K562 (cell line): ENCODE results near the gene B3GAT3. TPM values are rescaled to one million over a fixed set of nuclear protein-coding genes. Genes with fewer than 3 reads are reported as not detected.
A peak's percentile ranks its signal among the peaks of the same experiment; 100 is the strongest.

ENCODE experiments used
- ARID1B ChIP-seq: fragments of 450-650 bp; IDR thresholded peaks from 2 replicates; pipeline ENCODE4 v1.6.1; 2016; ENCODE audit warnings: antibody characterized with exemption, mild to moderate bottlenecking, inconsistent platforms
- CCAR2 ChIP-seq: fragments of 200-400 bp; formaldehyde crosslinking; IDR thresholded peaks from 2 replicates; pipeline ENCODE4 v1.6.1; 2017; ENCODE audit warnings: mild to moderate bottlenecking, low read depth, low read length
- MBD2 ChIP-seq: sonication (generic); IDR thresholded peaks from 2 replicates; pipeline ENCODE4 v1.6.1; 2016; ENCODE audit warnings: low read depth, borderline replicate concordance
- NCOA4 ChIP-seq: fragments of 450-650 bp; IDR thresholded peaks from 2 replicates; pipeline ENCODE4 v1.6.1; 2018; ENCODE audit warnings: mild to moderate bottlenecking; ENCODE audit not compliant: partially characterized antibody
- NCOA6 ChIP-seq: fragments of 450-650 bp; IDR thresholded peaks from 2 replicates; pipeline ENCODE4 v1.6.1; 2017; ENCODE audit warnings: mild to moderate bottlenecking
- POLR2B ChIP-seq: fragments of 450-650 bp; IDR thresholded peaks from 2 replicates; pipeline ENCODE4 v1.6.1; 2018; ENCODE audit warnings: low read depth; ENCODE audit not compliant: partially characterized antibody
- POLR3G ChIP-seq: IDR thresholded peaks from 2 replicates; pipeline ENCODE4 v1.6.1; 2011; ENCODE audit not compliant: insufficient read length, insufficient replicate concordance; ENCODE audit errors: extremely low read depth
- SUPT5H ChIP-seq: fragments of 450-650 bp; IDR thresholded peaks from 2 replicates; pipeline ENCODE4 v1.6.1; 2016
- ZBTB7A ChIP-seq: IDR thresholded peaks from 2 replicates; pipeline ENCODE4 v1.6.1; 2011; ENCODE audit warnings: low read depth, mild to moderate bottlenecking, low read length, moderate library complexity, borderline replicate concordance; ENCODE audit not compliant: control insufficient read depth
- polyA plus RNA-seq, 8 experiments: library from polyadenylated mRNA; depleted of rRNA in 4 of 8; stranded (reverse) in 5 of 8; unstranded in 3 of 8; fragments of >200 nt; fragmentation: Nextera tagmentation in 2 of 8; fragmentation: Illumina TruSeq in 1 of 8; extraction: Ambion mirVana in 2 of 8; extraction: Trizol in 1 of 8; gene quantifications; 2 replicates each; pipeline versions ENCODE4 v1.2.1 to v1.2.3, GENCODE V29; 2011 to 2014; ENCODE audit warnings: inconsistent platforms in 1 of 8, missing spikeins in 1 of 8
- total RNA-seq, 7 experiments: library from RNA; depleted of rRNA in 6 of 7; stranded (reverse); fragments of >200 nt in 6 of 7; fragmentation: Illumina TruSeq in 2 of 7; extraction: Trizol in 2 of 7; gene quantifications; 2 replicates each; pipeline versions ENCODE4 v1.2.1 to v1.2.3, GENCODE V29; 2011 to 2021; ENCODE audit warnings: low replicate concordance in 1 of 7
- TF ChIP-seq, protein P1 (sequence below): IDR thresholded peaks from 3 replicates; pipeline ENCODE4 v1.6.1; 2011; ENCODE audit warnings: borderline replicate concordance, mild to moderate bottlenecking, moderate library complexity; ENCODE audit not compliant: insufficient read length; ENCODE audit errors: extremely low read depth
- TF ChIP-seq, protein P2 (sequence below): IDR thresholded peaks from 2 replicates; pipeline ENCODE4 v1.6.1; 2016; ENCODE audit warnings: missing genetic modification characterization, missing compliant biosample characterization
- TF ChIP-seq, protein P3 (sequence below): sonication (generic); formaldehyde crosslinking; IDR thresholded peaks from 2 replicates; pipeline ENCODE4 v1.8.0; 2022; ENCODE audit warnings: mild to moderate bottlenecking, missing genetic modification reagents
- TF ChIP-seq, protein P4 (sequence below): fragments of 250-450 bp; sonication (Bioruptor Pico); IDR thresholded peaks from 2 replicates; pipeline ENCODE4 v1.5.0; 2020; ENCODE audit warnings: mild to moderate bottlenecking
- TF ChIP-seq, protein P5 (sequence below): fragments of 250-450 bp; sonication (Bioruptor Pico); IDR thresholded peaks from 2 replicates; pipeline ENCODE4 v1.5.0; 2020; ENCODE audit warnings: mild to moderate bottlenecking, borderline replicate concordance
- TF ChIP-seq, protein P6 (sequence below): fragments of 450-650 bp; IDR thresholded peaks from 2 replicates; pipeline ENCODE4 v1.6.1; 2016; ENCODE audit warnings: low read depth, mild to moderate bottlenecking, moderate library complexity
- TF ChIP-seq, protein P7 (sequence below): sonication (generic); formaldehyde crosslinking; IDR thresholded peaks from 2 replicates; pipeline ENCODE4 v1.8.1; 2022; ENCODE audit warnings: missing genetic modification reagents

Gene B3GAT3
- total and polyA plus RNA-seq, 9 of the 15 experiments (the other 6 are each of a cell fraction or from before 2014, with no cell fraction given): 0.30 to 64.0 (median 21.4) TPM

DNA sequence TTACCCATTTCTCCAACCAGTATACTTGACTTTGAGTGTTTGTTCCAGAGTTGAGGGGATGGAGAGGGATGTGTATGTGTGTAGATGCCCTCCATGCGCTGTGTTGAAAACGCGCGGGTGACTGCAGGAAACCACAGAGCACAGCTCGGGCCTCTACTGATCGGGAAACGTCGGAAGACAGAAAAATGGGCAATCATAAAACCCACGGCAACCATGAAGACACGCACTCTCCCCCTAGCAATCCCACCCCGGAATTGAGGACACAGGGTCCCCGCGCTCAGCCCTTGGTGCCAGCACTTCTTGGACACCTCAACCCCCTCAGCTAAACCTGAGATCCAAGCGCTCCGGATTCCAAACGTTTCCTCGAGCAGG lies 49.4 kb upstream of the B3GAT3 start (continued):
- TF ChIP-seq, protein P1, sequence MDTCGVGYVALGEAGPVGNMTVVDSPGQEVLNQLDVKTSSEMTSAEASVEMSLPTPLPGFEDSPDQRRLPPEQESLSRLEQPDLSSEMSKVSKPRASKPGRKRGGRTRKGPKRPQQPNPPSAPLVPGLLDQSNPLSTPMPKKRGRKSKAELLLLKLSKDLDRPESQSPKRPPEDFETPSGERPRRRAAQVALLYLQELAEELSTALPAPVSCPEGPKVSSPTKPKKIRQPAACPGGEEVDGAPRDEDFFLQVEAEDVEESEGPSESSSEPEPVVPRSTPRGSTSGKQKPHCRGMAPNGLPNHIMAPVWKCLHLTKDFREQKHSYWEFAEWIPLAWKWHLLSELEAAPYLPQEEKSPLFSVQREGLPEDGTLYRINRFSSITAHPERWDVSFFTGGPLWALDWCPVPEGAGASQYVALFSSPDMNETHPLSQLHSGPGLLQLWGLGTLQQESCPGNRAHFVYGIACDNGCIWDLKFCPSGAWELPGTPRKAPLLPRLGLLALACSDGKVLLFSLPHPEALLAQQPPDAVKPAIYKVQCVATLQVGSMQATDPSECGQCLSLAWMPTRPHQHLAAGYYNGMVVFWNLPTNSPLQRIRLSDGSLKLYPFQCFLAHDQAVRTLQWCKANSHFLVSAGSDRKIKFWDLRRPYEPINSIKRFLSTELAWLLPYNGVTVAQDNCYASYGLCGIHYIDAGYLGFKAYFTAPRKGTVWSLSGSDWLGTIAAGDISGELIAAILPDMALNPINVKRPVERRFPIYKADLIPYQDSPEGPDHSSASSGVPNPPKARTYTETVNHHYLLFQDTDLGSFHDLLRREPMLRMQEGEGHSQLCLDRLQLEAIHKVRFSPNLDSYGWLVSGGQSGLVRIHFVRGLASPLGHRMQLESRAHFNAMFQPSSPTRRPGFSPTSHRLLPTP: no peak
- no peak for TF ChIP-seq CCAR2
- peak; percentile 68 for TF ChIP-seq POLR2B
- TF ChIP-seq, protein P2, sequence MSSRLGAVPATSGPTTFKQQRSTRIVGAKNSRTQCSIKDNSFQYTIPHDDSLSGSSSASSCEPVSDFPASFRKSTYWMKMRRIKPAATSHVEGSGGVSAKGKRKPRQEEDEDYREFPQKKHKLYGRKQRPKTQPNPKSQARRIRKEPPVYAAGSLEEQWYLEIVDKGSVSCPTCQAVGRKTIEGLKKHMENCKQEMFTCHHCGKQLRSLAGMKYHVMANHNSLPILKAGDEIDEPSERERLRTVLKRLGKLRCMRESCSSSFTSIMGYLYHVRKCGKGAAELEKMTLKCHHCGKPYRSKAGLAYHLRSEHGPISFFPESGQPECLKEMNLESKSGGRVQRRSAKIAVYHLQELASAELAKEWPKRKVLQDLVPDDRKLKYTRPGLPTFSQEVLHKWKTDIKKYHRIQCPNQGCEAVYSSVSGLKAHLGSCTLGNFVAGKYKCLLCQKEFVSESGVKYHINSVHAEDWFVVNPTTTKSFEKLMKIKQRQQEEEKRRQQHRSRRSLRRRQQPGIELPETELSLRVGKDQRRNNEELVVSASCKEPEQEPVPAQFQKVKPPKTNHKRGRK (tag): no peak
- no peak; the same call in 1 of the 2 replicates for TF ChIP-seq ARID1B
- TF ChIP-seq POLR3G: no peak
- no peak for TF ChIP-seq ZBTB7A
- TF ChIP-seq, protein P3, sequence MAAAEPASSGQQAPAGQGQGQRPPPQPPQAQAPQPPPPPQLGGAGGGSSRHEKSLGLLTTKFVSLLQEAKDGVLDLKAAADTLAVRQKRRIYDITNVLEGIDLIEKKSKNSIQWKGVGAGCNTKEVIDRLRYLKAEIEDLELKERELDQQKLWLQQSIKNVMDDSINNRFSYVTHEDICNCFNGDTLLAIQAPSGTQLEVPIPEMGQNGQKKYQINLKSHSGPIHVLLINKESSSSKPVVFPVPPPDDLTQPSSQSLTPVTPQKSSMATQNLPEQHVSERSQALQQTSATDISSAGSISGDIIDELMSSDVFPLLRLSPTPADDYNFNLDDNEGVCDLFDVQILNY (CRISPR knock-in tag): no peak
- no peak; the same call in 1 of the 2 replicates for TF ChIP-seq MBD2
- no peak for TF ChIP-seq SUPT5H
- TF ChIP-seq, protein P4, sequence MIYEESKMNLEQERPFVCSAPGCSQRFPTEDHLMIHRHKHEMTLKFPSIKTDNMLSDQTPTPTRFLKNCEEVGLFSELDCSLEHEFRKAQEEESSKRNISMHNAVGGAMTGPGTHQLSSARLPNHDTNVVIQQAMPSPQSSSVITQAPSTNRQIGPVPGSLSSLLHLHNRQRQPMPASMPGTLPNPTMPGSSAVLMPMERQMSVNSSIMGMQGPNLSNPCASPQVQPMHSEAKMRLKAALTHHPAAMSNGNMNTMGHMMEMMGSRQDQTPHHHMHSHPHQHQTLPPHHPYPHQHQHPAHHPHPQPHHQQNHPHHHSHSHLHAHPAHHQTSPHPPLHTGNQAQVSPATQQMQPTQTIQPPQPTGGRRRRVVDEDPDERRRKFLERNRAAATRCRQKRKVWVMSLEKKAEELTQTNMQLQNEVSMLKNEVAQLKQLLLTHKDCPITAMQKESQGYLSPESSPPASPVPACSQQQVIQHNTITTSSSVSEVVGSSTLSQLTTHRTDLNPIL (CRISPR knock-in tag): no peak
- TF ChIP-seq, protein P5, sequence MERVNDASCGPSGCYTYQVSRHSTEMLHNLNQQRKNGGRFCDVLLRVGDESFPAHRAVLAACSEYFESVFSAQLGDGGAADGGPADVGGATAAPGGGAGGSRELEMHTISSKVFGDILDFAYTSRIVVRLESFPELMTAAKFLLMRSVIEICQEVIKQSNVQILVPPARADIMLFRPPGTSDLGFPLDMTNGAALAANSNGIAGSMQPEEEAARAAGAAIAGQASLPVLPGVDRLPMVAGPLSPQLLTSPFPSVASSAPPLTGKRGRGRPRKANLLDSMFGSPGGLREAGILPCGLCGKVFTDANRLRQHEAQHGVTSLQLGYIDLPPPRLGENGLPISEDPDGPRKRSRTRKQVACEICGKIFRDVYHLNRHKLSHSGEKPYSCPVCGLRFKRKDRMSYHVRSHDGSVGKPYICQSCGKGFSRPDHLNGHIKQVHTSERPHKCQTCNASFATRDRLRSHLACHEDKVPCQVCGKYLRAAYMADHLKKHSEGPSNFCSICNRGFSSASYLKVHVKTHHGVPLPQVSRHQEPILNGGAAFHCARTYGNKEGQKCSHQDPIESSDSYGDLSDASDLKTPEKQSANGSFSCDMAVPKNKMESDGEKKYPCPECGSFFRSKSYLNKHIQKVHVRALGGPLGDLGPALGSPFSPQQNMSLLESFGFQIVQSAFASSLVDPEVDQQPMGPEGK (CRISPR knock-in tag): no peak
- TF ChIP-seq NCOA4: no peak
- TF ChIP-seq, protein P6, sequence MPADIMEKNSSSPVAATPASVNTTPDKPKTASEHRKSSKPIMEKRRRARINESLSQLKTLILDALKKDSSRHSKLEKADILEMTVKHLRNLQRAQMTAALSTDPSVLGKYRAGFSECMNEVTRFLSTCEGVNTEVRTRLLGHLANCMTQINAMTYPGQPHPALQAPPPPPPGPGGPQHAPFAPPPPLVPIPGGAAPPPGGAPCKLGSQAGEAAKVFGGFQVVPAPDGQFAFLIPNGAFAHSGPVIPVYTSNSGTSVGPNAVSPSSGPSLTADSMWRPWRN: no peak
- TF ChIP-seq, protein P7, sequence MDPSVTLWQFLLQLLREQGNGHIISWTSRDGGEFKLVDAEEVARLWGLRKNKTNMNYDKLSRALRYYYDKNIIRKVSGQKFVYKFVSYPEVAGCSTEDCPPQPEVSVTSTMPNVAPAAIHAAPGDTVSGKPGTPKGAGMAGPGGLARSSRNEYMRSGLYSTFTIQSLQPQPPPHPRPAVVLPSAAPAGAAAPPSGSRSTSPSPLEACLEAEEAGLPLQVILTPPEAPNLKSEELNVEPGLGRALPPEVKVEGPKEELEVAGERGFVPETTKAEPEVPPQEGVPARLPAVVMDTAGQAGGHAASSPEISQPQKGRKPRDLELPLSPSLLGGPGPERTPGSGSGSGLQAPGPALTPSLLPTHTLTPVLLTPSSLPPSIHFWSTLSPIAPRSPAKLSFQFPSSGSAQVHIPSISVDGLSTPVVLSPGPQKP (CRISPR knock-in tag): no peak
- no peak for TF ChIP-seq NCOA6
